GM18858 (cell line): ENCODE results near the gene FADS1.

Experiments used
- ATAC-seq: cut with Tn5 transposase; IDR thresholded peaks from one replicate; pipeline ENCODE4 v1.9.1; 2021; ENCODE audit not compliant: unreplicated experiment

The FADS1 gene

GRCh38 chr11:61762798-61763197 is 54.0 kb downstream of the FADS1 start:
- no peak for ATAC-seq

GRCh38 chr11:61762223-61762615 is 54.6 kb downstream of the FADS1 start:
- ATAC-seq: no peak

DNA sequence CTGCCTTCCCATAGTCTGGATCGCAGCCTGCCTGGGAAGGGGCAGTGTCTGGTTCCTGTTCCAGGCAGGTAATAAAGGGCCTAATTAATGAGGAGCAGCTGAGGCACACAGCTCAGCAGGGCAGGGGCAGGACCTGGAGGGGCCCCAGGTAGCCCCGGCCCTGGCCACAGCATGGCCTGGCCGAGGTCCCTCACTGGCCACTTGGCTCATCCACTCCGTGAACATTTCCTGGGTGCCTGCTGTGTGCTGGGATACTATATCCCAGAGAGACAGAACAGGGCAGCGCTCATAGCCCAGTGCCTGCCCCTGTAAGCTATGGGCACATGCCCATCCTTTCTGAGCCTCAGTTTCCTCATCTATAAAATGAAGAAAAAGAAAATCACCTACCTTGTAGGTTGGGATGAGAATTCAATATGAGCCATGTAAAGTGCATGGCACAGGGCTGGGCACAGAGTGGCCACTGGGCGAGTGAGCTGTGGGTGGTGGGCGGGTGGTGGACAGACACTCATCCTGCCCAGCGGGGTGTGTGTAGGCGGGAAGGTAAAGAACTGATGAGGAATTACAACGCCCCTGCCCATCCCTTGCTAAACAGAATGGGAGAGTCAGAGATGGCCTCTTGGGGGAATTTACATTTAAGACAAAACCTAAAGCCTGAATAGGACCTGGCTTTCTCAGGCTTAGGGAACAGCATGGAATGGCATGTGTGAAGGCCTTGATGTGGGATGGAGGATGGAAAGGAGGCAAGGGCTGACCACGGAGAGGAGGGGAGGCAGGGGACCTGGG is 55.2 kb downstream of the FADS1 start:
- no peak for ATAC-seq

- ATAC-seq: no peak
These were observed 55.9 kb downstream of the FADS1 start for GRCh38 chr11:61760946-61761345.

- no peak for ATAC-seq
These were observed 59.5 kb downstream of the FADS1 start for GRCh38 chr11:61757213-61757862.

DNA sequence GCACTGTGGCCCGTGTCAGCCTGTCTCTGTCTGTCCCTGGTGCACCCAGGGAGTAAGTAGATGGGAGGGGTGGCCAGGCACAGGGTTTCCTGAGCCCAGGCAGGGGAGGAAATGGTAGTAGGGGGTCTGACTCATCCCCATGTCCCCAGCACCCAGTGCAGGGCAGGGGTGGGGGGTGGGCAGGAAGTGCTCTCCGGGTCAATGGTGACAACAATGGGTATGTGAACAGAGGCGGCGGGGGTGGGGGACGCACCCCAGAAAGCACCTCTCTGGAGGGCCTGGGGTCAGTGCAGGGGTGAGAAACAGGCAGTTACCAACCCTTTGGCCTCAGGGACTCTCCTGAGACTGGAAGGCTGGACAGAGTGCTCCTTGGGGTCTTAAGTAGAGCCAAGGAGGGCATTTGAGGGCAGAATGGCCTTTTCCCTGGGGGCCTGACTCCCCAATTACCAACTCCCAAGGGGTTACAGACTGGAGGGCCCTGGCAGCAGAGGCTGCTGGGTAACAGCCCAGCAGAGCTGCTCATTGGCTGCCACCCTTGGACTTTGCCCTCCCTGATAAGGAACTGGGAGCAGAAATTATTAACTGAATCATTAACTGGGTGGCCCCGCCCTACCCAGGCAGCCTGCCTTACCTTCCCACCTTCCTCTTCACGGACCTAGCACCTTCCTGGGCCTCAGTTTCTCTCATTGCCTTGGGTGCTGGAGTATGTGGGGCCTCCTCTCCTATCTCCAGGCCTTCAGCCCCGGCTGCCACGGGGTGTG is 60.2 kb downstream of the FADS1 start:
- ATAC-seq: no peak

DNA sequence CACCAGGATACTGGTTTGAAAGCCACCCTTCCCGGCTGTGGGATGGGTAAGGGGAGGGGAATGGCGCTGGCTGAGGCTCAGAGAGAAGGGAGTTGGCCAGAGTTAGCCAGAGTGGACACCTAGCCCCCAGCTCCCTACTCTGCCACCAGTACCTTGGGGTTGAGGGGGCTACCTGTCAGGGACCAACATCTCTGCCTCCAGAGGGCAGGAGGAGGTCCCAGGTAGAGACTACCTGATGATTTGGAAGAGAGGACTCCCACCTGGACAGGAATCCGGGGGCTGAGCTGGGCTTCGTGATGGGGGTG is 60.7 kb downstream of the FADS1 start:
- no peak for ATAC-seq

GRCh38 chr11:61754534-61755482 is 62.0 kb downstream of the FADS1 start:
- no peak for ATAC-seq

- no peak for ATAC-seq
These were observed 63.1 kb downstream of the FADS1 start for GRCh38 chr11:61753672-61754071.

- no peak for ATAC-seq
These were observed 63.8 kb downstream of the FADS1 start for GRCh38 chr11:61752925-61753521.

DNA sequence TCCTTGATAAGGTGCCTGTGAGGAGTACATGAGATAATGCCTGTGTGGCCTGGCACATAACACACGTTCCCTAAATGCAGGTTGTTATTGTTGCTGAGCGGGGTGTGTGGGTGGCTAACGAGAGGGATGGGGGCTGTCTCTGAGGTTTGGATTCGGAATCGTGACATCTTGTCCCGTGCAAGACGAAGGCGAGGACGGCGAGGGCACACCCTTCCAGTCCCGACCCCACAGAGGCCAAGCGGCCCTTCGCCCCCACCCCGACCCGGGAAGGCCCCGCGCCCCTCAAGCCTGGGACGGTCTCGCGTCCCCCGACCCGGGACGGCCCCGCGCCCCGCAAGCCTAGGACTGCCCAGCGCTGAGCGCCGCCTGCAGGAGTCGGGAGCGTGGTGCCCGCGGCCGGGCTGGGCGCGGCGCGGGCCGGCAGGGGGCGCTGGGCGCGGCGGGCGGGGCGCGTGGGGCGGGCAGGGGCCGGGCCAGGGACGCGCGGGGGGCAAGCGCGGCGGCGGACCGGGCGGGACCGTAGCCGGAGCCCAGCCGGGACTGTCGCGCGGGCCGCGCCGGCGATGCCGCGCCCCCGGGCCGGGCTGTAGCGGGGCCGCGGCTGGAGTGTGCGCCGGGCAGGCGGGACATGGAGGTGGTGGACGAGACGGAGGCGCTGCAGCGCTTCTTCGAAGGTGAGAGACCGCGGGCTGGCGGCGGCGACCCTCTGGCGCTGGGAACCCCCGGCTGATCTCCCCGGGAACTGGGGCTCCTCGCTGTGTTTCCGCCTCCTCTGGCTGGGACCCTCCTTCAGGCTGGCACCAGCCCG is 64.5 kb downstream of the FADS1 start, which contains the start of gene MYRF:
MYRF (plus strand) TSS at position 520 of the 808 bp plus-strand sequence; CDS start at position 629, 109 bp downstream.
- no peak for ATAC-seq

DNA sequence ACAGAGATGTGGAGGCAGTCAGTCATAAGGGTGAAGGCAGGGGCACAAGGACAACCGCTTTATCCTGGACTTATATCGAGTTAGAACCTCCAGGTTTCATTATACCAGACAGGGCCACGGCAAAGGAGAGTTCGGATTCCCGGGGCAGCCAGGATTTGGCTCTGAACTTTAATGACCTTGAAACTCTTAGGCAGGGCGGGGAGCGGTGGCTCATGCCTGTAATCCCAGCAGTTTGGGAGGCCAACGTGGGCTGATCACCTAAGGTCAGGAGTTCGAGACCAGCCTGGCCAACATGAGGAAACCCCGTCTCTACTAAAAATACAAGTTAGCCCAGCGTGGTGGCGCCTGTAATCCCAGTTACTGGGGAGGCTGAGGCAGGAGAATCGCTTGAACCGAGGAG is 65.4 kb downstream of the FADS1 start:
- ATAC-seq: no peak

- no peak for ATAC-seq
These were observed 66.1 kb downstream of the FADS1 start for GRCh38 chr11:61750631-61751273.
